Caco-2 (cell line): ENCODE data around the gene NT5DC1. TPM values are rescaled to one million over a fixed set of nuclear protein-coding genes. Genes with fewer than 3 reads are reported as not detected.

Experiments used
- BruUV-seq: library from RNA; stranded (reverse); fragments of 400-500 nt; replicated peaks from 2 replicates; lab custom pipeline; 2021; lab: Mats Ljungman, UMichigan
- CTCF ChIA-PET: fragments of 300-600 bp; sonication (Branson Sonifier 250); formaldehyde crosslinking; loops from one replicate; lab custom pipeline; 2022; ENCODE audit warnings: antibody characterized with exemption; lab: Charles Lee
- POLR2A ChIA-PET: fragments of 300-600 bp; sonication (Branson Sonifier 250); formaldehyde crosslinking; loops from one replicate; lab custom pipeline; 2022; ENCODE audit warnings: antibody characterized with exemption; lab: Charles Lee
- DNase-seq, 2 experiments: peaks; one replicate each; pipeline versions ENCODE4 v3.0.0 to v3.0.0-alpha.2; 2020 to 2022
- H3K27me3 ChIP-seq: replicated peaks from 2 replicates; pipeline ENCODE4 v1.6.0; 2011; ENCODE audit warnings: low read length; ENCODE audit not compliant: control insufficient read depth, insufficient read depth
- H3K36me3 ChIP-seq: 2 replicates; pipeline ENCODE4 v1.5.1; 2011; ENCODE audit warnings: low read length; ENCODE audit not compliant: control insufficient read depth, insufficient read depth
- H3K4me1 ChIP-seq: fragments of 250-450 bp; sonication (Bioruptor Pico); 2 replicates; pipeline ENCODE4 v1.5.1; 2020; ENCODE audit warnings: mild to moderate bottlenecking
- H3K4me3 ChIP-seq: 2 replicates; pipeline ENCODE4 v1.5.1; 2011; ENCODE audit warnings: low read depth, mild to moderate bottlenecking, control low read depth, low read length
- H3K9me3 ChIP-seq: fragments of 250-450 bp; sonication (Bioruptor Pico); 2 replicates; pipeline ENCODE4 v1.5.1; 2020; ENCODE audit warnings: mild to moderate bottlenecking, moderate library complexity
- H3K27ac Mint-ChIP-seq: one replicate; pipeline ENCODE4 v1.8.0; 2022; ENCODE audit warnings: mixed read lengths; ENCODE audit not compliant: unreplicated experiment
- H3K27me3 Mint-ChIP-seq: one replicate; pipeline ENCODE4 v1.8.0; 2022; ENCODE audit warnings: mixed read lengths; ENCODE audit not compliant: insufficient read depth, unreplicated experiment
- H3K36me3 Mint-ChIP-seq: one replicate; pipeline ENCODE4 v1.8.0; 2022; ENCODE audit warnings: mild to moderate bottlenecking, mixed read lengths; ENCODE audit not compliant: insufficient read depth, unreplicated experiment
- H3K4me1 Mint-ChIP-seq: one replicate; pipeline ENCODE4 v1.8.0; 2022; ENCODE audit warnings: low read depth, mixed read lengths; ENCODE audit not compliant: unreplicated experiment
- H3K4me3 Mint-ChIP-seq: one replicate; pipeline ENCODE4 v1.8.0; 2022; ENCODE audit warnings: mild to moderate bottlenecking, moderate library complexity, mixed read lengths; ENCODE audit not compliant: unreplicated experiment
- H3K9me3 Mint-ChIP-seq: one replicate; pipeline ENCODE4 v1.8.0; 2022; ENCODE audit warnings: mixed read lengths; ENCODE audit not compliant: unreplicated experiment
- CTCF ChIP-seq, 2 experiments: fragments of 200-600 bp in 1 of 2; IDR thresholded peaks; 1 replicate in 1 of 2; 2 replicates in 1 of 2; pipeline versions ENCODE4 v1.5.1 to v1.8.0; 2011 to 2022; ENCODE audit warnings: antibody characterized with exemption in 1 of 2, control low read depth in 1 of 2, inconsistent platforms in 1 of 2, low read depth in 1 of 2, low read length in 1 of 2, mild to moderate bottlenecking in 1 of 2, moderate library complexity in 1 of 2; ENCODE audit not compliant: insufficient read depth in 1 of 2, severe bottlenecking in 1 of 2, unreplicated experiment in 1 of 2
- intact Hi-C: fragments of 100-400 bp; cut with micrococcal nuclease; formaldehyde crosslinking; loops from one replicate; pipeline ENCODE4 v1.10.0; 2022; ENCODE audit not compliant: unreplicated experiment
- total RNA-seq: library from RNA; stranded (reverse); gene quantifications from 2 replicates; pipeline ENCODE4 v1.2.3, GENCODE V29; 2022

The NT5DC1 gene
- total RNA-seq, 1 experiment from 2014 or later, result 54.3 TPM

GRCh38 chr6:116133453-116133852 lies 32.8 kb downstream of the NT5DC1 start:
- H3K36me3 Mint-ChIP-seq, result no peaks in the 10 kb centered on the region
- intact Hi-C loops, result no loop called here

DNA sequence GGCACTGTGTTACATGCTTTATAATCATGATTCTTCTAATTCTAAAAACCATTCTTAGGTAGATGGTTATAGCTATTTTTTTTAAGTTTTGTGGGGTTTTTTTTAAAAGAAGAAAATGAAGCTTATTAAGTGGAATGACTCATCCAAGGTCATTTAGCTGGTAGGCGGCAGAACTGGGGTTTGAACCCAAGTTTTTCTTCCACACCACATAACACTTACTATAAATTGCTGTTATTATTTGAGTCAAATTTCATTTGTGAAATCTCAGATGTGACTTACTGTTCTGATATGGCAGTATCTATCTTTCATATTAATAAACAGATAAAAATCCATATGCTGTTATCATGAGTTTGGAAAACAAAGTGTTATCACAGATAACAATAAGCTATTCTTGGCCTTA lies 35.7 kb downstream of the NT5DC1 start:
- peaks cover 9% of the 10 kb centered on the region for H3K4me1 Mint-ChIP-seq
- no peak for TF ChIP-seq CTCF (IDR thresholded peaks at IDR 0.05; ENCODE audit: insufficient read depth in 1 of 2, low read depth in 1 of 2, low read length in 1 of 2, severe bottlenecking in 1 of 2, unreplicated experiment in 1 of 2)
- H3K36me3 Mint-ChIP-seq, result no peaks in the 10 kb centered on the region
- H3K27ac Mint-ChIP-seq, result no peak overlapping the region
- CTCF ChIA-PET, result no interaction called here
- no peaks in the 10 kb centered on the region for H3K9me3 Mint-ChIP-seq
- no peaks in the 10 kb centered on the region for H3K27me3 Mint-ChIP-seq
- Histone ChIP-seq H3K4me1 (no peaks in the 10 kb centered on the region), H3K9me3 (no peaks in the 10 kb centered on the region), H3K27me3 (no peaks in the 10 kb centered on the region), H3K36me3 (no peaks in the 10 kb centered on the region), H3K4me3 (no peak overlapping the region)
- intact Hi-C loops, result no loop called here
- H3K4me3 Mint-ChIP-seq, result no peak overlapping the region
- DNase-seq, result no peak
- BruUV-seq, result no TSS peak
- POLR2A ChIA-PET, result no interaction called here

More at GRCh38 chr6:116133453-116133852, 32.8 kb downstream of the NT5DC1 start:
- Mint-ChIP-seq H3K4me3 (no peak overlapping the region), H3K9me3 (no peaks in the 10 kb centered on the region), H3K27ac (no peak overlapping the region), H3K27me3 (no peaks in the 10 kb centered on the region), H3K4me1 (no peaks in the 10 kb centered on the region)
- POLR2A ChIA-PET, result no interaction called here
- BruUV-seq, result no TSS peak
- TF ChIP-seq CTCF (IDR thresholded peaks at IDR 0.05; ENCODE audit: insufficient read depth in 1 of 2, low read depth in 1 of 2, low read length in 1 of 2, severe bottlenecking in 1 of 2, unreplicated experiment in 1 of 2), result no peak
- CTCF ChIA-PET, result no interaction called here
- Histone ChIP-seq H3K4me1 (no peaks in the 10 kb centered on the region), H3K4me3 (no peak overlapping the region), H3K27me3 (no peaks in the 10 kb centered on the region), H3K9me3 (no peaks in the 10 kb centered on the region), H3K36me3 (no peaks in the 10 kb centered on the region)
- no peak for DNase-seq

DNA sequence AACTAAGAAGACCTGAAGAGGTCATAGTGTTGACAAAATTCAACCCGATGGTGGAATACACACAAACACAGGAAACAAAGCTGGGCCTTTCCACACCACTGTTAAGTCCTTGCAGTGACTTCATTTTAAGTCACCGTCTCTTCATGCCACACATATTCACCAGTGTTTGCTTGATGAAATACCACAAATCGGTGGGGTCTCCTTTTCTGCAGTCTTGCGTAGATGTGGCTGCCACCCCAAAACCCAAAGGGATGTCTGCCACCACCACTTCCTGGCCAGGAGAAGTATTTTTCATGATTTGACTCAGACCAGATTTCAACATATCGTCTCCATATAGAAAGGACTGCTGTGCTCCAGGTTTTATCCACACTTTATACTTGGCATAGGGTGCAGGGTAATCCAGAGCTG lies 36.3 kb downstream of the NT5DC1 start:
- no peak for TF ChIP-seq CTCF (IDR thresholded peaks at IDR 0.05; ENCODE audit: insufficient read depth in 1 of 2, low read depth in 1 of 2, low read length in 1 of 2, severe bottlenecking in 1 of 2, unreplicated experiment in 1 of 2)
- CTCF ChIA-PET, result no interaction called here
- H3K4me3 Mint-ChIP-seq, result no peak overlapping the region
- no peaks in the 10 kb centered on the region for H3K27me3 ChIP-seq
- intact Hi-C loops, result no loop called here
- H3K36me3 Mint-ChIP-seq, result no peaks in the 10 kb centered on the region
- BruUV-seq, result no TSS peak
- H3K9me3 ChIP-seq, result no peaks in the 10 kb centered on the region
- H3K4me1 Mint-ChIP-seq, result peaks cover 9% of the 10 kb centered on the region
- no peaks in the 10 kb centered on the region for H3K36me3 ChIP-seq
- H3K27me3 Mint-ChIP-seq, result no peaks in the 10 kb centered on the region
- H3K9me3 Mint-ChIP-seq, result no peaks in the 10 kb centered on the region
- POLR2A ChIA-PET, result no interaction called here
- H3K27ac Mint-ChIP-seq, result no peak overlapping the region
- no peak for DNase-seq
- H3K4me1 ChIP-seq, result no peaks in the 10 kb centered on the region
- no peak overlapping the region for H3K4me3 ChIP-seq
